Neutrophil (primary cell): ENCODE data around the gene STIMATE.

Source experiments
- H3K27ac ChIP-seq: fragments of 200-600 bp; sonication (generic); 2 replicates; pipeline ENCODE4 v1.5.1; 2016; ENCODE audit warnings: mild to moderate bottlenecking, moderate library complexity
- H3K27me3 ChIP-seq: fragments of 200-600 bp; sonication (generic); 2 replicates; pipeline ENCODE4 v1.6.0; 2016; ENCODE audit warnings: mild to moderate bottlenecking
- H3K36me3 ChIP-seq: fragments of 200-600 bp; sonication (generic); 2 replicates; pipeline ENCODE4 v1.5.1; 2017
- H3K4me1 ChIP-seq, 2 experiments: fragments of 200-600 bp in 1 of 2; sonication (generic) in 1 of 2; 1 replicate in 1 of 2; 2 replicates in 1 of 2; pipeline versions ENCODE4 v1.5.1 to v1.6.1; 2013 to 2016; ENCODE audit warnings: low read depth in 1 of 2, low read length in 1 of 2, mild to moderate bottlenecking in 1 of 2, moderate library complexity in 1 of 2; ENCODE audit not compliant: control insufficient read depth in 1 of 2, insufficient read depth in 1 of 2
- H3K4me3 ChIP-seq, 2 experiments: fragments of 200-600 bp in 1 of 2; sonication (generic) in 1 of 2; 1 replicate in 1 of 2; 2 replicates in 1 of 2; pipeline ENCODE4 v1.5.1; 2013 to 2016; ENCODE audit warnings: low read depth in 1 of 2, low read length in 1 of 2, mild to moderate bottlenecking in 1 of 2, moderate library complexity in 1 of 2
- H3K9me3 ChIP-seq: fragments of 200-600 bp; sonication (generic); 2 replicates; pipeline ENCODE4 v1.5.1; 2016
- CTCF ChIP-seq: fragments of 200-600 bp; sonication (generic); IDR thresholded peaks from 2 replicates; pipeline ENCODE4 v1.5.1; 2016; ENCODE audit warnings: antibody characterized with exemption

Gene STIMATE

DNA sequence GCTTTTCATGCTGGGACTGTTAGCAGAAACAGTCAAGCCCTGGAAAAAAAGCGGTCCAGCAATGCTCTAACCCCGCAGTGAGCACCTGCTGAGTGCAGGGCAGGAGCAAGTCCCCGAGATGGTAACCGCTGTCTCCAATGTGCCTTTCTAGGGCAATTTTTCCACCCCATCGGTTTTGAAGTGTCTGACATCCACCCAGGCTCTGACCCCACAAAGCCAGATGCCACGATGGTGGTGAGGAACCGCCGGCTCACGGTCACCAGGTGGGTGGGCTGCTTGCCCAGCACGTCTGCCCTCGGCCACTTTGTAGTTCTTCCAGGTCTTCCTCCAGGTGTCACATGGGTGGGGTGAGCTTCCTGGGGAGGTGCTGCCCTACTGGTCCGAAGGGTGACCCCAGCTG is 106.0 kb downstream of the STIMATE start:
- Histone ChIP-seq H3K4me1 (no peaks in the 10 kb centered on the region), H3K27me3 (no peaks in the 10 kb centered on the region), H3K36me3 (no peaks in the 10 kb centered on the region), H3K9me3 (no peaks in the 10 kb centered on the region), H3K27ac (no peak overlapping the region), H3K4me3 (no peak overlapping the region)
- no peak for TF ChIP-seq CTCF

GRCh38 chr3:52790741-52791140 is 106.6 kb downstream of the STIMATE start:
- no peaks in the 10 kb centered on the region for H3K4me1 ChIP-seq
- no peaks in the 10 kb centered on the region for H3K9me3 ChIP-seq
- no peaks in the 10 kb centered on the region for H3K27me3 ChIP-seq
- H3K4me3 ChIP-seq: no peak overlapping the region
- H3K27ac ChIP-seq: no peak overlapping the region
- no peak for TF ChIP-seq CTCF
- H3K36me3 ChIP-seq: no peaks in the 10 kb centered on the region

DNA sequence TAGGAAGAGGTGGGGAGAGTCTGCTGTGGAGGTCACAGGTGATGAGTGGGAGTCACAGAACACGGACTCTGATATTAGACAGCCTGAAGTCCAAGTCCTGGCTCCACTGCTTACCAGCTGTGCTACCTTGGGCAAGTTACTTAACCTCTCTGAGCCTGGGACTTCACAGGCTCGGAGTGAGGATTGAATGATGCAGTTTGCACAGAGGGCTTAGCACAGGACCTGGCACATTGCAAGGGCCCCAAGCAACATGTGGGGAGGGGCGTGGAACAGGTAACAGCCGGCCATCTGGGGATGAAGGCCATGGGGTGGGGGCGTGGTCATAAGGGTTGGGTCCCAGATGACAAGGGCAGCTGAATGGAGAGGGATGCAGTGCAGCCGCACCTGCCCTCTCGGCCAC is 107.0 kb downstream of the STIMATE start:
- Histone ChIP-seq H3K4me1 (no peaks in the 10 kb centered on the region), H3K27me3 (no peaks in the 10 kb centered on the region), H3K9me3 (no peaks in the 10 kb centered on the region), H3K36me3 (no peaks in the 10 kb centered on the region), H3K27ac (no peak overlapping the region), H3K4me3 (no peak overlapping the region)
- TF ChIP-seq CTCF: no peak

- Histone ChIP-seq H3K27ac (no peak overlapping the region), H3K27me3 (no peaks in the 10 kb centered on the region), H3K4me3 (no peak overlapping the region), H3K9me3 (no peaks in the 10 kb centered on the region), H3K4me1 (no peaks in the 10 kb centered on the region), H3K36me3 (no peaks in the 10 kb centered on the region)
- TF ChIP-seq CTCF: no peak
Measured at GRCh38 chr3:52789746-52790040, 107.7 kb downstream of the STIMATE start.

DNA sequence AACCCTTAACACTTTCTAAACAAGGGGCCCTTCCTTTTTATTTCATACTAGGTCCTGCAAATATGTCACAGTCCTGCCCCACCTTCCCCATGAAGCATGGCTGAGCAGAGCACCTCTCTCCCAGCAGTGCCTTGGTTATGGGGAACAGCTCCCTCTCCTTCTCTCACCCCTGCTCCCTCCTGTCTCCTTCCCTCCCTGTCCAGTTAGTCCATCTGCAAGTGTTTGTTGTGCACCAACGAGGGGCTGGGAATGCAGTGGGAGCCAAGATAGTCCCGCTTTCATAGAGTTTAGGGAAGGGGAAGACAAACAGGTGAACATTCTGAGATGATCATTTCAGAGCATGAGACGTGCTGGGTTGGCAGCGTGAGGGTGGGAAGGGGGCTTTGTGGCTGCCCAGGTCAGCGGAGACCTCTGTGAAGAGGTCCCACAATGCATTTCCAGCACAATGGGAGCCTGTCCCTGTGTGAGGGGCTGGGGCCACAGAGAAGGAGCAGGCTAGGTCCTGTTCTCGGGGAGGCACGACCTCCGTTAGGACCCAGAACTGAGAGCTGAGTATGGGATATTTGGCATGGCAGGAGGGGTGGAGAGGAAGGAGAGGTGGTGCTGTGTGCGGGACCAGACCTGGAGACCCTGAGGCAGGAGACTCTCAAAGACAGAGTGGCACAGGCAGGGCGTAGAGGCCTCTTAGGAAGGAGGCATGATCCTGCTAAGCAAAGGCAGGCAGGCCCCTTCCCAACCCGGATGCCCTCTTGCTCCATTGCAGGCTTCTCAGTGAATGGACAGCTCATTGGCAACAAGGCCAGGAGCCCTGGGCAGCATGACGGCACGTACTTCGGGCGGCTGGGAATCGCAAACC is 108.2 kb downstream of the STIMATE start:
- Histone ChIP-seq H3K9me3 (no peaks in the 10 kb centered on the region), H3K4me1 (no peaks in the 10 kb centered on the region), H3K27ac (no peak overlapping the region), H3K4me3 (no peak overlapping the region), H3K36me3 (no peaks in the 10 kb centered on the region), H3K27me3 (no peaks in the 10 kb centered on the region)
- TF ChIP-seq CTCF: no peak
